ENCODE results near the gene UGT1A4. TPM values are rescaled to one million over a fixed set of nuclear protein-coding genes. Genes with fewer than 3 reads are reported as not detected.

Gene UGT1A4
- total RNA-seq, 4 donors from 2014 or later: 0.13 to 3.8 (median 0.45) TPM

- no peak for TF ChIP-seq CTCF (IDR thresholded peaks at IDR 0.05)
- no peak for TF ChIP-seq POLR2A (IDR thresholded peaks at IDR 0.05)
- Histone ChIP-seq H3K27me3 (no peaks in the 10 kb centered on the region), H3K4me1 (peaks cover 10 to 28% of the 10 kb centered on the region in 2 donors), H3K4me3 (replicated peaks in 1 of 3) (no peak overlapping the region), H3K36me3 (no peaks in the 10 kb centered on the region), H3K27ac (peak overlapping the region in 1 of 3 donors; percentile 33), H3K9me3 (no peaks in the 10 kb centered on the region)
- peak; percentile 63 to 75 for DNase-seq
- intact Hi-C loops (cut with DNase I): no loop called here
- WGBS, 2 donors: 35 to 42% methylated on average over 4 of the region's 4 CpGs
These were observed 28.1 kb upstream of the UGT1A4 start for GRCh38 chr2:233690444-233690843.

DNA sequence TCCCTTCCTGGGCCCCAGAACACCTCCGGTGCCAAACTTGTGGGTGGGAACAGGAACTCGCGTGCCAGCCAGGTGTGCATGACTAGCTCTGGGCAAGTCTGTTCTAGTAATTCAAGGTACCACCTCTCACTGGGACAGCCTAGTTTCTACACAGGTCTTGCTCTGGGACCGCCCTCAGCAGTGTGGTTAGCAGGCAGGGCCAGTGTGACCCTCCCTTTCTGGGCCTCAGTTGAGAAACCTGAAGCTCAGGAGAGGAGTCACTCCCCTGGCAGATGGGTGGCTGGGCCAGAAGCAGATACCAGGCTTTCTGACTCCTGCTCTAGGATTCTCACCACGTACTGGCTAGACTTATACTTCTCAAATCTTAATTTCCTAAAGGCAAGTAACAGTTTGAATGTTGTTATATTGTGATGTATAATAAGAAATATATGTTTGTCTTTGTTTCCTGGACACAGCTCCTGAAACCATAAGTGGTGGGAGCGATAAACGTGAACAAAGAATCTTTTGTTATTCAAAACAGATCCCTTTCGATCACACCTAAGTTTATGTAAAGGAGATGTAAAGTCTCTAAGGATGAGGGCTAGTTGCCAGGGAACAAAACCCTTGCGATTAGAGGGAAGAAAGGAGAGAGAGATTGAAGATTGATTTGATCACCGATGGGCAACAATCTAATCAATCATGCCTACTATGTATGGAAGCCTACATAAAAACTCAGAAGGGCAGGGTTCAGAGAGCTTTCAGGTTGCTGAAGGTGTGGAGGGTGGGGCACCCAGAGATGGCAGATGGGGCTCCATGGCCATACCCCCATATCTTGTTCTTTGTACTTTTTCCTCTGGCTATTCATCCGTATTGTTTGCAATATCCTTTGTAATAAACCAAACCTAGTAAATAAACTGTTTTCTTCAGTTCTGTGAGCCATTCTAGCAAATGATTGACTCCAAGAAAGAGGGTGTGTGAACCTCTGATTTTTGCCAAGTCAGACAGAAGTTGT is 26.8 kb upstream of the UGT1A4 start:
- peak in 1 of 2 donors; percentile 15 for DNase-seq
- intact Hi-C loops (cut with DNase I): no loop called here
- no peak overlapping the region for H3K4me3 ChIP-seq (replicated peaks in 1 of 3)
- peaks cover 10 to 28% of the 10 kb centered on the region in 2 donors for H3K4me1 ChIP-seq
- no peaks in the 10 kb centered on the region for H3K9me3 ChIP-seq
- H3K27ac ChIP-seq: no peak overlapping the region
- TF ChIP-seq CTCF (IDR thresholded peaks at IDR 0.05) (no peak), POLR2A (IDR thresholded peaks at IDR 0.05) (no peak)
- 89 to 92% methylated on average over 10 to 11 of the region's 11 CpGs for WGBS, 2 donors
- H3K36me3 ChIP-seq: no peaks in the 10 kb centered on the region
- no peaks in the 10 kb centered on the region for H3K27me3 ChIP-seq

GRCh38 chr2:233692648-233693047 is 25.9 kb upstream of the UGT1A4 start, which contains the start of gene UGT1A6:
Gene UGT1A6 (plus strand): TSS chr2:233692890. CDS start chr2:233693005, 115 bp downstream.
- no peak for TF ChIP-seq CTCF (IDR thresholded peaks at IDR 0.05)
- no peak for TF ChIP-seq POLR2A (IDR thresholded peaks at IDR 0.05)
- peaks cover 10 to 28% of the 10 kb centered on the region in 2 donors for H3K4me1 ChIP-seq
- DNase-seq: no peak
- no peak within 1 kb of the TSS for H3K4me3 ChIP-seq (replicated peaks in 1 of 3)
- WGBS, 2 donors: 91 to 93% methylated on average over 4 of the region's 4 CpGs
- no peaks in the 10 kb centered on the region for H3K36me3 ChIP-seq
- H3K27ac ChIP-seq: peak within 1 kb of the TSS; percentile 1 to 31 (median 13)
- intact Hi-C loops (cut with DNase I): no loop called here
- no peaks in the 10 kb centered on the region for H3K9me3 ChIP-seq
- H3K27me3 ChIP-seq: no peaks in the 10 kb centered on the region

DNA sequence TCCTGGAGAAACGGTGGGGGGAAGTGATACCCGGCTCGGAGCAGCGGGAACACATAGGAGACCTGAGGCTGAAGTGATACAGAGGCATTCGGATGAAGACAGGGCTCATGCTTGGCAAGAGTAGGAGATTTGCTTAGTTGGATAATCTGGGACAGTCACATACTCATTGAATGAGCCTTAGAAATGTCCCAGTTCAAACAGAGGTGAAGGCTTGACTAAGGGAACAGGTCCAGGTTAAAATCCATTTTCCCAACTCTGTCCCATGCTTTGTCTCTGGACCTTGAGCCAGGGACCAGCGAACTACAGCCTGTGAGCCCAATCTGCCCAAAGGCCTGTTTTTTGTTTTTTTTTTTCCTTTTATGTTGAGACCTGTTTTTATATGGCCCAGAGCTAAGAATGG is 24.6 kb upstream of the UGT1A4 start:
- Histone ChIP-seq H3K4me1 (peaks cover 21 to 33% of the 10 kb centered on the region in 2 donors), H3K27ac (peak overlapping the region; percentile 5 to 31 (median 13)), H3K4me3 (replicated peaks in 1 of 3) (no peak overlapping the region), H3K36me3 (no peaks in the 10 kb centered on the region), H3K9me3 (no peaks in the 10 kb centered on the region), H3K27me3 (no peaks in the 10 kb centered on the region)
- DNase-seq: no peak
- intact Hi-C loops (cut with DNase I): no loop called here
- 66 to 76% methylated on average over 6 of the region's 6 CpGs for WGBS, 2 donors
- TF ChIP-seq POLR2A (IDR thresholded peaks at IDR 0.05) (no peak), CTCF (IDR thresholded peaks at IDR 0.05) (no peak)

- no peak for DNase-seq
- H3K4me1 ChIP-seq: peaks cover 21 to 24% of the 10 kb centered on the region in 2 donors
- WGBS, 2 donors: 83 to 96% methylated on average over 4 of the region's 4 CpGs
- no peak overlapping the region for H3K4me3 ChIP-seq (replicated peaks in 1 of 3)
- peak overlapping the region; percentile 91 to 99 (median 96) for H3K27ac ChIP-seq
- no peaks in the 10 kb centered on the region for H3K27me3 ChIP-seq
- no peaks in the 10 kb centered on the region for H3K36me3 ChIP-seq
- TF ChIP-seq CTCF (IDR thresholded peaks at IDR 0.05) (no peak), POLR2A (IDR thresholded peaks at IDR 0.05) (no peak)
- intact Hi-C loops (cut with DNase I): no loop called here
- H3K9me3 ChIP-seq: no peaks in the 10 kb centered on the region
These were observed 19.8 kb upstream of the UGT1A4 start for GRCh38 chr2:233698740-233699139.

Data from thyroid gland (tissue), 4 donors.